Kidney (tissue), 14 donors: ENCODE measurements around the gene PHLPP2. TPM values are rescaled to one million over a fixed set of nuclear protein-coding genes. Genes with fewer than 3 reads are reported as not detected.

Source experiments
- DNase-seq, 5 donors: peaks; one replicate each; pipeline ENCODE4 v3.0.0-alpha.2; 2013 to 2020
- FAIRE-seq: peaks from 2 replicates; lab custom pipeline; 2012; peaks lifted over from hg19 to GRCh38; lab: Jason Lieb, UNC
- H3K27ac ChIP-seq, 2 donors: one replicate each; pipeline ENCODE4 v1.7.0; 2013; ENCODE audit warnings: low read depth in 2 of 2, low read length in 2 of 2, inconsistent platforms in 1 of 2
- H3K27me3 ChIP-seq: one replicate; pipeline ENCODE4 v1.7.1; 2013; ENCODE audit warnings: low read length, inconsistent platforms; ENCODE audit not compliant: control insufficient read depth, insufficient read depth
- H3K36me3 ChIP-seq, 3 donors: one replicate each; pipeline versions ENCODE4 v1.7.0 to v1.7.1; 2013; ENCODE audit warnings: low read length in 3 of 3, control low read depth in 1 of 3, inconsistent platforms in 1 of 3; ENCODE audit not compliant: insufficient read depth in 3 of 3, control insufficient read depth in 2 of 3
- H3K4me1 ChIP-seq, 3 donors: one replicate each; pipeline versions ENCODE4 v1.7.0 to v1.7.1; 2013; ENCODE audit warnings: low read length in 3 of 3, inconsistent platforms in 1 of 3, low read depth in 1 of 3; ENCODE audit not compliant: control insufficient read depth in 2 of 3, insufficient read depth in 2 of 3
- H3K4me3 ChIP-seq, 3 donors: one replicate each; pipeline versions ENCODE4 v1.7.0 to v1.8.1; 2013; ENCODE audit warnings: low read length in 3 of 3, control low read depth in 1 of 3, inconsistent platforms in 1 of 3
- H3K9ac ChIP-seq, 3 donors: one replicate each; pipeline versions ENCODE4 v1.7.0 to v1.7.1; 2013; ENCODE audit warnings: low read length in 3 of 3, control low read depth in 1 of 3, inconsistent platforms in 1 of 3
- H3K9me3 ChIP-seq, 3 donors: one replicate each; pipeline versions ENCODE4 v1.7.0 to v1.7.1; 2013; ENCODE audit warnings: low read length in 3 of 3, control low read depth in 1 of 3, inconsistent platforms in 1 of 3; ENCODE audit not compliant: control insufficient read depth in 2 of 3, insufficient read depth in 1 of 3
- intact Hi-C: fragments of 100-400 bp; cut with DNase I; formaldehyde crosslinking; loops from one replicate; pipeline ENCODE4 v1.11.1; 2022
- polyA plus RNA-seq: library from polyadenylated mRNA; stranded (reverse); fragments of 350-450 nt; fragmentation: Illumina TruSeq; extraction: RNeasy Lipid Tissue Mini Kit (QIAGEN cat#74804); gene quantifications from one replicate; pipeline ENCODE4 v1.2.3, GENCODE V29; 2014; ENCODE audit warnings: low read depth, low replicate concordance; ENCODE audit not compliant: insufficient read depth
- total RNA-seq: library from RNA; stranded (reverse); fragmentation: NEBNext Ultra II Directional; extraction: Animal tissue kit (Norgen Biotek cat#: 25700); gene quantifications from one replicate; pipeline ENCODE4 v1.2.1, GENCODE V29; 2021
- TF ChIP-seq, protein P1 (sequence below): IDR thresholded peaks from 3 replicates; pipeline ENCODE4 v1.5.1; 2012; ENCODE audit warnings: mild to moderate bottlenecking, moderate library complexity, borderline replicate concordance; ENCODE audit not compliant: insufficient read depth; ENCODE audit errors: extremely low read depth
- donor health status: control.
- donor health status: control.
- donor health status: control.
- donor health status: control.
- donor health status: control.
- donor health status: DM: yes; HTN: yes; CAD: no.
- donor health status: Normal renal cell carcinoma (clear cell type).

Gene PHLPP2
- total and polyA plus RNA-seq, 2 donors from 2014 or later: 2.8 to 7.1 TPM

DNA sequence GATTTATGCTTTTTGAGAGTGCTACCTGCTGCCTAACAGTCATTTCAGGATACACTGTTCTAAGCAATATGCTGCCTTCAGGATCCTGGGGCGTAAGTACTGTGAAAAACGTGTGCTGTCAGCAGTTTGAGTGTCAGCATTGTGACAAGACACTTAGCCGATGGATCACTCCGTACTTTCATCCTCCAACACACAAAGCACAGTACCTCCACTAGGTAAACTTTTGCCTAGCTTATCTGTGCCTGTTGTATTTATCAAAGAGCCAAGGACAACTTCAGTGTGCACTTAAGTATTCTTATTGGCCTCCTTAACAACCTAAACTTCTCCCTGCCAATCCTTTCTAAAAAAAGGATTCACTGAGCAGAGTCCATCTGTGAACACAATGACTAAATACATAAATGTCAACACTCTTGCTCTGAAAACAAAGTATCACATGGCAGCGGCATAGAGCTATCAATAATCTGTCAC, 33.8 kb upstream of the PHLPP2 start:
- Histone ChIP-seq H3K4me1 (no peaks in the 10 kb centered on the region), H3K36me3 (peaks cover 9 to 62% (median 39%) of the 10 kb centered on the region in 3 donors), H3K9ac (no peak overlapping the region), H3K27me3 (no peaks in the 10 kb centered on the region), H3K9me3 (no peaks in the 10 kb centered on the region), H3K27ac (no peak overlapping the region), H3K4me3 (no peak overlapping the region)
- no peak for FAIRE-seq
- DNase-seq: no peak
- intact Hi-C loops: no loop called here
- TF ChIP-seq, protein P1, sequence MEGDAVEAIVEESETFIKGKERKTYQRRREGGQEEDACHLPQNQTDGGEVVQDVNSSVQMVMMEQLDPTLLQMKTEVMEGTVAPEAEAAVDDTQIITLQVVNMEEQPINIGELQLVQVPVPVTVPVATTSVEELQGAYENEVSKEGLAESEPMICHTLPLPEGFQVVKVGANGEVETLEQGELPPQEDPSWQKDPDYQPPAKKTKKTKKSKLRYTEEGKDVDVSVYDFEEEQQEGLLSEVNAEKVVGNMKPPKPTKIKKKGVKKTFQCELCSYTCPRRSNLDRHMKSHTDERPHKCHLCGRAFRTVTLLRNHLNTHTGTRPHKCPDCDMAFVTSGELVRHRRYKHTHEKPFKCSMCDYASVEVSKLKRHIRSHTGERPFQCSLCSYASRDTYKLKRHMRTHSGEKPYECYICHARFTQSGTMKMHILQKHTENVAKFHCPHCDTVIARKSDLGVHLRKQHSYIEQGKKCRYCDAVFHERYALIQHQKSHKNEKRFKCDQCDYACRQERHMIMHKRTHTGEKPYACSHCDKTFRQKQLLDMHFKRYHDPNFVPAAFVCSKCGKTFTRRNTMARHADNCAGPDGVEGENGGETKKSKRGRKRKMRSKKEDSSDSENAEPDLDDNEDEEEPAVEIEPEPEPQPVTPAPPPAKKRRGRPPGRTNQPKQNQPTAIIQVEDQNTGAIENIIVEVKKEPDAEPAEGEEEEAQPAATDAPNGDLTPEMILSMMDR: no peak

DNA sequence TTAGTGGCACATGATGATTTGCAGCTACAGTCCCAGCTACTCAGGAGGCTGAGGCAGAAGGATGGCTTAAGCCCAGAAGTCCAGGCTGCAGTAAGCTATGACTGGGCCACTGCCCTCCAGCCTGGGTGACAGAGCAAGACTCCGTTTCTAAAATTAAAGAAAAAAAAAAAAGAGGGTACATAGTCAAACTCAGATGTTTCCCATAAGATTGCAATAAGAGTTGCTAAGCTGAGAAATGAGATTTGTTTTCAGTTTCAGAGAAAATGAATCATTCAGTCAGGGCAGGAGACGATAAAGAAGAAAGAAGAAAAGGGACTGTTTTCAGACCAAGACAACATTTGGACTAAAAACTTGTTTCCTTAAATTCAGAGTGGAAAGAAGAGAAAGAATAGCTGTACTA, 30.2 kb upstream of the PHLPP2 start:
- FAIRE-seq: no peak
- no peak overlapping the region for H3K9ac ChIP-seq
- H3K4me1 ChIP-seq: no peaks in the 10 kb centered on the region
- no peaks in the 10 kb centered on the region for H3K9me3 ChIP-seq
- TF ChIP-seq, protein P1: no peak
- H3K4me3 ChIP-seq: no peak overlapping the region
- no peak overlapping the region for H3K27ac ChIP-seq
- no peak for DNase-seq
- intact Hi-C loops: no loop called here
- peaks cover 8 to 53% (median 29%) of the 10 kb centered on the region in 3 donors for H3K36me3 ChIP-seq
- no peaks in the 10 kb centered on the region for H3K27me3 ChIP-seq

DNA sequence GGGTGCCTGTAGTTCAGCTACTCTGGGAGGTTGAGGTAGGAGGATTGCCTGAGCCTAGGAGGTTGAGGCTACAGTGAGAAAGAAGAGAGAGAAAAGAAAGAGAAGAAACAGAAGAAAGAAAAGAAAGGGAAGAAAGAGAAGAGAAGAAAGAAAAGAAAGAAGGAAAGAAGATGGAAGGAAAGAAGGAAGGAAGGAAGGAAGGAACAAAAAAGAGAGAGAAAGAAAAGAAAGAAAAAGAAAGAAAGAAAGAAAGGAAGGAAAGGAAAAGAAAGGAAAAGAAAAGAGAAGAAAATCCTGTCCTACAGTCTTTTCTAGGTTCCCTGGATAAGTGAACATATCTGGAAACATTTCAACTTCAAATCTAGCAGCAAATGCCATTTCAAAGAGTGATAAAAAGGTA, 29.6 kb upstream of the PHLPP2 start:
- no peaks in the 10 kb centered on the region for H3K4me1 ChIP-seq
- no peaks in the 10 kb centered on the region for H3K9me3 ChIP-seq
- peaks cover 8 to 58% (median 31%) of the 10 kb centered on the region in 3 donors for H3K36me3 ChIP-seq
- intact Hi-C loops: no loop called here
- no peak overlapping the region for H3K9ac ChIP-seq
- FAIRE-seq: no peak
- no peaks in the 10 kb centered on the region for H3K27me3 ChIP-seq
- TF ChIP-seq, protein P1: no peak
- no peak for DNase-seq
- H3K27ac ChIP-seq: no peak overlapping the region
- H3K4me3 ChIP-seq: no peak overlapping the region

DNA sequence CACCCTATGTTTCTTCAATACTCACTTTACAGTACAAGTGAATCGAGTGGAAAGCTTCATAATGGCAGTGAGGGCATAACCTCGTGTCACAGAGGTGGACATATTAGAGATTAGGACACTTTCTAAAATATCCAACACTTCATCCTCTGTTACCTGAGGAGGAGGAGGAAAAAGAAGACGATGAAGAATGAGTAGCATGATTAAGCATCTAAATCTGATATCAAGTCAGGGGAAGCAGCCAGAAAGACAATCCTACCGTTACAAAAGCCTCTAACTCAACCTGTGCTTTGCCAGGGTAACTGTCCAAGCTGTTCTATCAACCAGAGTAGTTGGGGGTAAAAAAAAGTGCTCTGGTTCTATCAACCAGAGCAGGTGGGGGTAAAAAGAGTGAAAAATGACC, 23.7 kb upstream of the PHLPP2 start:
- H3K27me3 ChIP-seq: no peaks in the 10 kb centered on the region
- TF ChIP-seq, protein P1: no peak
- DNase-seq: no peak
- no peak overlapping the region for H3K4me3 ChIP-seq
- no peaks in the 10 kb centered on the region for H3K9me3 ChIP-seq
- no peaks in the 10 kb centered on the region for H3K4me1 ChIP-seq
- no peak overlapping the region for H3K27ac ChIP-seq
- H3K9ac ChIP-seq: no peak overlapping the region
- peaks cover 11 to 38% (median 18%) of the 10 kb centered on the region in 3 donors for H3K36me3 ChIP-seq
- intact Hi-C loops: no loop called here
- no peak for FAIRE-seq
